GM13977 (cell line): ENCODE results near the gene ZNF784.

Experiments
- DNase-seq: peaks from one replicate; pipeline ENCODE4 v3.0.0; 2012; ENCODE audit warnings: low spot score
- in situ Hi-C: fragments of 300-500 bp; cut with MboI; formaldehyde crosslinking; loops from one replicate; pipeline ENCODE4 v1.12.0; 2022; ENCODE audit warnings: low sequenced_read_pairs, low pct_unique_long_range_greater_than_20kb, mixed read lengths, inconsistent platforms; ENCODE audit not compliant: unreplicated experiment
- TF ChIP-seq, protein P1 (sequence below): IDR thresholded peaks from 2 replicates; pipeline ENCODE4 v1.5.1; 2012; ENCODE audit warnings: mild to moderate bottlenecking, control low read depth; ENCODE audit not compliant: insufficient read depth; ENCODE audit errors: extremely low read depth, missing control alignments

ZNF784 gene

DNA sequence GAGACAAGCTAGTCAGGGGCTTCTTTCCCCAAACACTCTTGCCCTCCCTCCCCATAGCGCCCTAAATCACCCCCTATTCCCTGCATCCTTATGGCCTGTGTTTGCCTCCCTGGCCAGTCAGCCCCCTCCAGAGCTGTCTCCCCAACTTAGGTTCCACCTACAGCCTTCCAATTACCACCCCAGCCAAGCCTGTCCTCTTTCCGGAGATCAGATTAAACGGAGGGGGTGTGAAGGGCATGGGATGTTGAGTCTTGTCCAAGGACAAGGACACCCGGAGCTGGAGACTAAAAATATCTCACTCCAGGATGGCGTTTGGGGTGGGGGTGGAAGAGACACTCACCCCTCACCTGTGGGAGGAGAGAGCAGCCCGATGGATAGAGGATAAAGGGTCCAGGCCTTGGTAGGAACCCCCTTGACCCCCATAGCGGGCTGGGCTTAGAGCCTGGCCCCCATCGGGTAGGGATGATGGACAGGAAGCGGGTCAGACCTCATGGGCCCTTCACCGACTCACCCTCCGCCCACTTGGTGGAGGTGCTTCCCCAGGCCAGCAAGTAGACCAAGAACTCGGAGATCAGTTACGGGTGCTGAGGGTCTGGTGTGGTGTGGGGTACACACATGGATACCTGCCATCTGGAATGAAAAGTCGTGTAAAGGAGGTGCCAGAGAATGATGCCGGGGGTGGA lies 12.9 kb downstream of the ZNF784 start:
- TF ChIP-seq, protein P1, sequence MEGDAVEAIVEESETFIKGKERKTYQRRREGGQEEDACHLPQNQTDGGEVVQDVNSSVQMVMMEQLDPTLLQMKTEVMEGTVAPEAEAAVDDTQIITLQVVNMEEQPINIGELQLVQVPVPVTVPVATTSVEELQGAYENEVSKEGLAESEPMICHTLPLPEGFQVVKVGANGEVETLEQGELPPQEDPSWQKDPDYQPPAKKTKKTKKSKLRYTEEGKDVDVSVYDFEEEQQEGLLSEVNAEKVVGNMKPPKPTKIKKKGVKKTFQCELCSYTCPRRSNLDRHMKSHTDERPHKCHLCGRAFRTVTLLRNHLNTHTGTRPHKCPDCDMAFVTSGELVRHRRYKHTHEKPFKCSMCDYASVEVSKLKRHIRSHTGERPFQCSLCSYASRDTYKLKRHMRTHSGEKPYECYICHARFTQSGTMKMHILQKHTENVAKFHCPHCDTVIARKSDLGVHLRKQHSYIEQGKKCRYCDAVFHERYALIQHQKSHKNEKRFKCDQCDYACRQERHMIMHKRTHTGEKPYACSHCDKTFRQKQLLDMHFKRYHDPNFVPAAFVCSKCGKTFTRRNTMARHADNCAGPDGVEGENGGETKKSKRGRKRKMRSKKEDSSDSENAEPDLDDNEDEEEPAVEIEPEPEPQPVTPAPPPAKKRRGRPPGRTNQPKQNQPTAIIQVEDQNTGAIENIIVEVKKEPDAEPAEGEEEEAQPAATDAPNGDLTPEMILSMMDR, result no peak
- in situ Hi-C loops, result loop anchor here (25.0 kb wide), 1 partner anchor 1149 kb away; the partner anchor contains the start of genes CDC42EP5 and LENG9
- DNase-seq, result no peak

DNA sequence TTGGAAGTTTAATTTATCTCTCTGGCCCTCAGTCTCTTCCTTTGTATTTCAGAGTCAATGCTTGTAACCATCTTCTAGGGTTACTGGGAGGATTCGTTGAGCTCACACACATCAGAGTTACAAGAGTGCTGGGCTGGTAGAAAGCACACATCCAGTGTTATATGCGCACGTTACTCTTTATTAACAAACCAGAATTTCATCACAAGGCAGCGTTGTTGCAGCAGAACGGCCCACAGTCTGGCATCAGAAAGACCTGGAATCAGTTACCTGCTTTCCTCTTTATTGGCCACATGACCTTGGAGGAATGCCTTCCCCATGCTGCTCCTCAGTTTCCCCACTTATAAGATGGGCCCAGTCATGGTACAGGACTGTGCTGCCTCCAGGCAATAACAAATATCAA lies 15.0 kb downstream of the ZNF784 start:
- in situ Hi-C loops, result loop anchor here (25.0 kb wide), 1 partner anchor 1147 kb away; the partner anchor contains the start of genes CDC42EP5 and LENG9
- TF ChIP-seq, protein P1, result no peak
- no peak for DNase-seq

DNA sequence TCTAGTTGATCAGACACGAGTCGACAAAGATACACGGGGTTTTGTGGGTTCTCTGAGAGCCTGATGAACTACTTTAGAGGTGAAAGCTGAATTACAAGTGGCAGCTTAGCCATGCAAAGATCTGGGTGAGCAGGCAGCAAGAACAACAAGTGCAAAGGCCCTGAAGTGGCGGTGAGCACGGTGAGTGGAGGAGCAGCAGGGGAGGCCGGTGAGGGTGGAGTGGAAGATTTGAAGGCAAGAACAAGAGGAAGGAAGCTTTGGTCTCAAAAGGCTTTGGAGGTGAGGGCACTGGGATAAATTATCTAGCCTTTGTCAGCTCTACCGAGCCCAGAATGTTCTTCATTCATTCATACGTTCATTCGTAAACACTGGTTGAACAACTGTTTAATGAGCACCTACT lies 17.5 kb downstream of the ZNF784 start:
- DNase-seq, result no peak
- in situ Hi-C loops, result loop anchor here (25.0 kb wide), 1 partner anchor 1145 kb away; the partner anchor contains the start of genes CDC42EP5 and LENG9
- TF ChIP-seq, protein P1, result no peak

- in situ Hi-C loops, result loop anchor here (25.0 kb wide), 1 partner anchor 1144 kb away; the partner anchor contains the start of genes CDC42EP5 and LENG9
- TF ChIP-seq, protein P1, result peak; percentile 3
- no peak for DNase-seq
Observed at GRCh38 chr19:55606471-55606787, 17.9 kb downstream of the ZNF784 start.

GRCh38 chr19:55605637-55606470 lies 18.5 kb downstream of the ZNF784 start, which contains the start of gene ZNF865:
Gene ZNF865, plus strand, starts transcription at chr19:55605647. Its CDS starts 7,972 bp downstream, at chr19:55613619.
- in situ Hi-C loops, result loop anchor here (25.0 kb wide), 1 partner anchor 1144 kb away; the partner anchor contains the start of genes CDC42EP5 and LENG9
- TF ChIP-seq, protein P1, result peak; percentile 84
- peak; percentile 83 for DNase-seq

- TF ChIP-seq, protein P1, result no peak
- in situ Hi-C loops, result loop anchor here (25.0 kb wide), 1 partner anchor 1143 kb away; the partner anchor contains the start of genes CDC42EP5 and LENG9
- DNase-seq, result peak; percentile 98
Observed at GRCh38 chr19:55605207-55605636, 19.1 kb downstream of the ZNF784 start.
